COLO829 (cell line): ENCODE results near the gene CISD1.
A peak's percentile ranks its signal among the peaks of the same experiment; 100 is the strongest.

Experiments
- DNase-seq: peaks from one replicate; pipeline ENCODE4 v3.0.0; 2012; ENCODE audit warnings: low spot score

CISD1 gene

DNA sequence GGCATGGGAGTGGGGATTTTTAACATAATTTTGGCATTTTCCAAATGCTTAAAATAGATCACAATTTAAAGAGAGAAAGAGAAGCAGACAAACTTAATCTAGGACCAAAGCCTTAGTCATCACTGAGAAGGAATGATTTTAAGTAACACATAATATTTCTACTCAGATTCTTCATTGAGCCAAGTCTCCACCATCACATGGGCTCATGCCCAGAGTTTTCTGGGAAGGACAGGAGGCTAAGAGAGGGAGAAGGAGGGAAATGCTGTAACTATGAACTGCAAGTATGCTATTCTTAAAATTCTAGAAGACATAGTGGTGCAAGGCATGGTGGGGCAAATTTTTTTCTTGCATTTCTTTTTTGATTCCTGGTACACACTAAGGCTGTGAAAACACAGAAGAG is 42.1 kb downstream of the CISD1 start:
- no peak for DNase-seq

DNA sequence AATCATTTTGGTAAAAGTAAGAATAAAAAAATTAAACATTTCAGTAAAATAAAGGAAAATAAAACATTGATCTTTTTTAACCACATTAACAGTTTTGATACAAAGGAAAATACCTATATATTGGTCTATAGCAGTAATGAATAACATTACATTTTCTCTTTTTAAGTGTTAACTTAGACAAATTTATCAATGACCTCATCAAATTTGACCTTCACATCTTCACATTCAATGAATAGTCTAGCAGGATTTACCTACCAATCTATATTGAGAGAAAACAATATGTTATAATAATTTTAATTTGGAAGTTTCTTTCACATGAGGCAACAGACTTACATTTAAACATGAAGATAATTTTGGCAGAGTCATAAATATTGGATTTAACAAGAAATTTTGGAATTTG is 47.9 kb downstream of the CISD1 start:
- no peak for DNase-seq

DNA sequence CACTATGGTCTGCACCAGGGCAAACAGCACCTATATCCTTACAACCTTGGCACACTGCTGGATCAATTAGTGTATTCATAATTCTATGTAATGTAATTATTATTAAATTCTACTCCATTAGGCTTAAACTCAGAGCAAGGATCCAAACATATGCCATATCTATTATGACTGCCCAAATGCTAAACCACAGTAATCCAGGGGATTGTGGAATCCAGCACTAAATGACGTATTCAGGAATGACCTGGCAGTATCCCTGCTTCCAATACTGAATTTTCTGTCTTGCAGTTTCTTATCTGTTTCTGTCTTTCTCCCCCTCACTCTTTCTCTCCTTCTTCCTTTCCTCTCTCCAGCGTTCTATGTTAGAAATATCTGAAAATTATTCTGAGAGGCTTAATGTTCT is 49.4 kb downstream of the CISD1 start:
- DNase-seq: no peak

DNA sequence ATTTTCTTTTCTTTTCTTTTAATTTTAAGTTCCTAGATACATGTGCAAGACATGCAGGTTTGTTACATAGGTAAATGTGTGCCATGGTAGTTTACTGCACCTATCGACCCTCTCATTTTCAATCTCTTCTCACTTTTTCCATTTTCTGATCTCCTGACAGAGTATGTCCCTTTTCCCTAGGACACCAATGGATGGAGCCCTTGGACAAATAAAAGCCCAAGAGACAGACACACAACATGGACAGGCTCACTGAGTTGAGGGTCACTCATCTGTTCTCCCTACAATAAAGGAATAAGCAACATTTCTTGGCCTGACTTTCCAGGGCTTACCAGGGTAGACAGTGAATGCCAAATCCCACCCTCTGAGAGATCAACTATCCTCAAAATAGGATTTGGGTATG is 50.6 kb downstream of the CISD1 start:
- no peak for DNase-seq

DNA sequence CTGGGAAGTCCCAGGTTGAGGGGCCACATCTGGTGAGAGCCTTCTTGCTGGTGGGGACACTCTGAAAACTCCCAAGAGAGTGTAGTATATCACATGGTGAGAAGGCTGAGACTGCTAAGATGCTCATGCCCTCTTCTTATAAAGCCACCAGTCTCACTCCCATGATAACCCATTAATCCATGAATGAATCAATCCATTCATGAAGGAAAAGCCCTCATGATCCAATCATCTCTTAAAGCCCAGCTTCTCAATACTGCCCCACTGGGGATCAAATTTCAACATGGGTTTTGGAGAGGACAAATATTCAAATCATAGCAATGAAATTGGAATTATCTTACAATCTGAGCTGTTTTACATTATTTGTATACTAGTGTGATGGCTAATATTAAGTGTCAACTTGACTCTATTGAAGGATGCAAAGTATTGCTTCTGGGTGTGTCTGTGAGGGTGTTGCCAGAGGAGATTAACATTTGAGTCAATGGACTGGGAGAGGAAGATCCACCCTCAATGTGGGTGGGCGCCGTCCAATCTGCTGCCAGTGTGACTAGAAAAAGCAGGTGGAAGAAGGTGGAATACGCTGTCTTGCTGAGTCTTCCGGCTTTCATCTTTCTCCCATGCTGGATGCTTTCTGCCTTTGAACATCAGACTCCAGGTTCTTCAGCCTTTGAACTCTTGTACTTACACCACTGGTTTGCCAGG is 51.5 kb downstream of the CISD1 start:
- no peak for DNase-seq

DNA sequence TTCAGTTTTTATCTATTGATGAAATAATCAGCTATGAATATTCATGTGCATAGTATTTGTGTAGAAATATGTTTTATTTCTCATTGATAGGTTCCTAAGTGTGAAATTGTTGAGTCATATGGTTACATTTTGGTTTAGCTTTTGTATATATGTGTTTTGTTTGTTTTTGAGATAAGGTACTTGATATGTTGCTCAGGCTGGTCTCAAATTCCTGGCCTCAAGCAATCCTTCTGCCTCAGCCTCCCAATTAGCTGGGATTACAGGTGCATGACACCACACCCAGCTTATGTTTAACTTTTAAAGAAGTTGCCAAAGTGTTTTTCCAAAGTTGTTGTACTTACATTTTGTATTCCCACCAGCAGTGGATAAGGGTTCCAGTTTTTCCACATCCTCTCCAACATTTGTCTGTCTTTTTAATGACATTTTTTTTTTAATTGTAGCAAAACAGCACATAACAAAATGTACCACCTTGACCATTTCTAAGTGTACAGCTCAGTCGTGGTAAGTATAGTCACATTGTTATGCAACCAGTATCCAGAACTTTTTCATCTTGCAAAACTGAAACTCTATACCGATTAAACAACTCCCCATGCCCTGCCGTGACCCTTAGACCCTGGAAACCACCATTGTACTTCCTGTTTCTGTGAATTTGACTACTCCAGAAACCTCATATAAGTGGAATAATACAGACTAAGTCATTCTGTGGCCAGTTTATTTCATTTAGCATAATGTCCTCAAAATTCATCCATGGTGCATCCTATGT is 53.3 kb downstream of the CISD1 start:
- no peak for DNase-seq

DNA sequence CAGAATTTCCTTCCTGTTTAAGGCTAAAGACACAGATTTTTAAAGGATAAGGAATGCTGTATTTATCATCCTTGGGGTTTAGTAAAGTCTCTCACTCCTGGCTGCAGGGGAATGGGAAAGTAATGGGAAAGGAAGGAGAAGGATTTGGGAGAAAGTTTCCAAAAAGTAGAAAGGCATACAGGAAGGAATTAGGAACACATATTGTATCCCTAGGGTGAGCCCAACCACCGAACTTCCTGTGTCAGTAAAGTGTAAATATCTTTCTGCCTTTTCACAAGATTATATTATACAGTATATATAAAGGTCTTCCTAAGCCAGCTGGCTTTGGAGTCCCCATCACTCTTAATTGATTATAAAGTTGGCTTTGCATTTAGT is 53.9 kb downstream of the CISD1 start:
- no peak for DNase-seq

DNA sequence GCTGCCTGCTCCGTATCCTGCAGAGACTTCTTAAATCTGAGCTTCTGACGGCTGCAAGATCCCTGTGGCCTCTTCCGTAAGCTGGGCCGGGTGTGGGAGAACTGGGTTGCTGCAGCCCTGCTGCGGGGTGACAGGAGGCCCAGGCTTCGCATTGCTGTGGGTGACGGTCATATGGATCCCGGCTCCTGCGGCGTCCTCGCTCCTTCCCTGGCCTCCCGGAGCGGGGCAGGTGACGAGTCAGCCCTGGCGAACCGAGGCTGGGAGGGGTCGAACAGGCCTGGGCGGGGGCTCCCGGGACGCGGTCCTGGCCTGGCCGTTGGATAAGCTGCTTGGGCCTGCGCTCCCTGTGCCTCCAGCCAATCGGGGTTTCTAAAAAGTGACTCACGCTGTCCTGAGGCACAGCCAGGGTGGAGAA is 58.0 kb downstream of the CISD1 start:
- DNase-seq: no peak

DNA sequence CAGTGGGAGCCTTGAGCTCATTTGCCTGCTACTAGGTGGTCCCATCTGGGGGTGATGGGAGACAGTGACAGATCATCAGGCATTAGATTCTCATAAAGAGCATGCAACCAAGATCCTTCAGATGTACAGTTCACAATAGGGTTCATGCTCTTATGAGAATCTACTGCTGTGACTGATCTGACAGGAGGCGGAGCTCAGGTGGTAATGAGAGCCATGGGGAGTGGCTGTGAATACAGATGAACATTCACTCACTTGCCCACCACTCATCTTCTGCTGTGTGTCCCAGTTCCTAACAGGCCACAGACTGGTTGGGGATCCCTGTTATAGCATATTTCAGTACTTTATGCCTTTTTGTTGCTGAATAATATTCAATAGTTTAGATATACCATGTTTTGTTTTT is 59.3 kb downstream of the CISD1 start:
- no peak for DNase-seq

DNA sequence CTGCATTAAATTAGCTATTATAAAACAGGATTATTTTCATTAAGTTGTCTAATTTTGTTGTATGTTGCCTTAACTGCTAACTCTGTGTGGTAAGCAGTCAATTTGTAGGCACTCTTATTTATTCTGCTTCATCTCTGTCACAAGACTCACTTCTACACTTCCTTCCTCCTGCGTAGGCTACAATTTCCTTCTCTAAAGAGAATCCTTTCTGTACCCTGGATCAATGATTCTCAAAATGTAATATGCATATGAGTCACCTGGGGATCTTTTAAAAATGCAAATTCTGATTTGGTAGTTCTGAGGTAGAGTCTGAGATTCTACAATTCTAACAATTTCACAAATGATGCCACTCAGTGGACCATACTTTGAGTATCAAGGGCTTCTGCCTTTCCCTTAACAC is 61.5 kb downstream of the CISD1 start:
- DNase-seq: no peak

DNA sequence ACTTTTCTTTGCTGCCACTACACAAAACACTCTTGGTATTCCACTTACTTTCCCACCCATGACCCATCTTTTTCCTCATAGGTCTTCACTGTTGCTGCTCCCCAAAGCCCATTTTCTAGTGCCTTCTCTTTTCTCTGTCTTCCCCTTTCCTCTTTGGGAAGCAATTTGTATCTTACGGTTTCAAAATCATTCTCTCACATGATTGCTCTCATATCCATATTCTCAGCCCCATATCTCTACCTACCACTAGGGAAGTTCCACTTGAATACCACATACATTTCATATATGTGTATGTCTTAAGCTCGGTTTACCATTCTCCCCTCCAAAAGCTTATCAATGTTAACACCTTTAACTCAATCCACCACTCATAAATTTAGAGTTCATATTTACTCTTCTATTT is 62.7 kb downstream of the CISD1 start:
- no peak for DNase-seq

DNA sequence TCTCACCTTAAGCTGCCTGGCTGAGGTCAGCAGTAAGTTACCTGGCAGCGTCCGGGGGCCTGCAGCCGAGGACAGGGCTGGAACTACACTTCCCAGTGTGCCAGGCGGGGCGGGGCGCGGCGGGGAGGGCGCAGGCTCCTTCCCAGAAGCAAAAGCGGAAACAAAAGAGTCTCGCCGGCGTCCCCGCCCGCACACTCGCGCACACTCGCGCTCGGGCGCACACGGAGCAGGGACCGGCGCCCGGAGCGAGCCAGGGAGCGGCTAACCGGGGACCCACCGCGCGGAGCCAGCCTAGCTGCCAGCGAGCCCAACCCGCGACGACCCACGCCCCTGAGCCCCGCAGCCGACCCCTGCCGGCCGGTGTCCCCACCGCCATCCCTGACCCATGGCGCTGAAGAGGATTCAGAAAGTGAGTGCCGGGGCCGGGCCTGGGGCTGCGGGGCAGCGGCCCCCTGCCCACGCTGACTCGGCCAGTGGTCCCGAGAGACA is 65.9 kb downstream of the CISD1 start, which contains the start of gene UBE2D1:
TSS of gene UBE2D1 (plus strand) at position 190 of the 489 bp plus-strand sequence. CDS start at position 386, 196 bp downstream.
- DNase-seq: peak; percentile 35

DNA sequence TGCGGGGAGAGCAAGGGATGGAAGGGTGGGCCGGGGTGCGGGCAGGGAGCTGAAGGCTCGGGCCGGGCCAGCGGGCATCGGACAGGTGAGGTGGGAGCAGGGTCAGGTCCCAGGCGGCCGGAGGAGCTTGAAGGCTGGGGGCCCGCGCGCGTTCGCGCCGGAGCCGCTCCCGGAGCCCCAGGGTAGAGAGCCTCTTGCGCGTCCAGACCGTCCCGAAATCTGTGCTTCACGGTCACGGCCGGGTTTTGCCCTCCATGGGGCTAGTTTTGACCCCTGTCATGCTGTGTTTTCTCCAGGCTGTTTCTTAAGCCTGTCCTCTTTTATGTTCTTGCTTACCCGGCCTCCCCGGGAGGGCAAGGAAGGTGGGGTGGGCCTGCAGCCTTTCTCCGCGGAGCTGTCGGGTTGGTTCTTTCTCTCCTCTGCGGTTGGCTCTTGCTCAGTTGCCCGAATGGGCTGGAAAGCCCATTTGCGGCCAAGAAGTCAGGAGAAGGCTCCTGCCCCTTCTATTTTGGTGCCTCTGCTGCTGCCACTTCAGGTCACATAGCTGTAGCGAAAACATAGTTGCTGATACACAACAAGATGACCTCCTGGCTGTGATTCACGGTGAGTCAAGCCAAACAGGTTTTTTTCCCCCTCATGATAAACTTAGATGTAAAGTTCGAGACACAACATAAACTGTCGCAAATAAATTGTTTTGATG is 66.5 kb downstream of the CISD1 start:
- DNase-seq: no peak

DNA sequence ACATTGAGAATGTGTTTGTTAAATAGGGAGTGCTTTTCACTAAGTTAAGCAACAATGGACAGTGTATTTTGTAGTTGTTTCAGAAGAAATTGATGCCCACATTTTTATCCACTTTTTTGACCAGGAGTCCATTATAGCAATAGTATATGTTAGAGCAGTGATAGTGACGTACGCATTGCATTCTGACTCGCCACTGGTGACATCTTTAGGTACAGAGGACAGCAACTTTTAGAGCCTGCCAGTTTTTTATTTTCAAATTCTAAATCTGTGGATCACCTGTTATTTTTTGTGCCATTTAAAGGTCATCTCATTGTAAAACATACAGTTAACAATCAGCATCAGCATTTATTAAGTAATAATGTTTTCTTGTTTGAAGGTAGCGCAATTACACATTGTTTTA is 67.3 kb downstream of the CISD1 start:
- no peak for DNase-seq
